Measurements from ENCODE around the gene SNRPA1. TPM values are rescaled to one million over a fixed set of nuclear protein-coding genes. Genes with fewer than 3 reads are reported as not detected.

The SNRPA1 gene
- 11.1 and 13.5 TPM in 2 replicates for total RNA-seq

DNA sequence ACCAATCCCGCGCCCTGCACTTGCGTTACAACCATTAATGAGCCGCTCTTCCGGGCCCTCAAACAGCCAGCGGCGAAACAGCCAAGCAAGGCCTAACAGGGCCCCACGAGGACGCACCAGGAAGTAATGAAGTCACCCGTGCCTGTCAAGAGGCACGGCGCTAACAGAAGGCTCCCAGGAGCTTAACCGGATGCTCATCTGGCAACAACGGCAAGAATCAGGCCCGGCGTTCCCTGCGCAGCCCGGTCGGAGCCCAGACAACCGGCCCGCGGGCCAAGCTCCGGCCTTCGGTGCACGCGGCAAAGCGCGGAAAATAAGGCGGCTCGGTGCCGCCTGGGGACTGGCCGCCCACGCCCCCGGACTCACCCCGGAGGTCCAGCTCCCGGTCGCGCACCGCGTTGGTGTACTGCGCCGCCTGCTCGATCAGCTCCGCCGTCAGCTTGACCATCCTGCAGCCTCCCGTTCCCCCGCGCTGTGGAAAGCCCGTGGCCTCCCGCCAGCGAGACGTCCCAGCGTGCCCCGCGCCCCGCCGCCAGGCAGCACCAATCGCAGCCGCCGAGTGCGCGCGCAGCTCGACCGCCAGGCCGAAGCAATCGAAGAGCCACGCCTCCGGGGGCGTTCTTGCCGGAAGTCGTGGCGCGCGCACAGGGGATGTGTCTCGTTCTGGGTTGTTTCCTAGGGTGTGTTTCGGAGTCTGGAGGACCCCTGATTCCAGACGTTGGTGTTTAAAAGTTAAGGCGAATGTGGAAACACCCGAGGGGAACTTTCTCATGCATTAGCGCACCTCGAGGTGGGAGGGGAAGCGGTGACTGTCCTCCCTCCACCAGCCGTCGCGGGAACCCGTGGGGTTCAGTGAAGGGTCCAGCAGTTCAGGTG is at the start of gene SNRPA1:
SNRPA1 (minus strand) TSS at position 518 of the 876 bp plus-strand sequence; CDS start at position 448, 70 bp downstream.

DNA sequence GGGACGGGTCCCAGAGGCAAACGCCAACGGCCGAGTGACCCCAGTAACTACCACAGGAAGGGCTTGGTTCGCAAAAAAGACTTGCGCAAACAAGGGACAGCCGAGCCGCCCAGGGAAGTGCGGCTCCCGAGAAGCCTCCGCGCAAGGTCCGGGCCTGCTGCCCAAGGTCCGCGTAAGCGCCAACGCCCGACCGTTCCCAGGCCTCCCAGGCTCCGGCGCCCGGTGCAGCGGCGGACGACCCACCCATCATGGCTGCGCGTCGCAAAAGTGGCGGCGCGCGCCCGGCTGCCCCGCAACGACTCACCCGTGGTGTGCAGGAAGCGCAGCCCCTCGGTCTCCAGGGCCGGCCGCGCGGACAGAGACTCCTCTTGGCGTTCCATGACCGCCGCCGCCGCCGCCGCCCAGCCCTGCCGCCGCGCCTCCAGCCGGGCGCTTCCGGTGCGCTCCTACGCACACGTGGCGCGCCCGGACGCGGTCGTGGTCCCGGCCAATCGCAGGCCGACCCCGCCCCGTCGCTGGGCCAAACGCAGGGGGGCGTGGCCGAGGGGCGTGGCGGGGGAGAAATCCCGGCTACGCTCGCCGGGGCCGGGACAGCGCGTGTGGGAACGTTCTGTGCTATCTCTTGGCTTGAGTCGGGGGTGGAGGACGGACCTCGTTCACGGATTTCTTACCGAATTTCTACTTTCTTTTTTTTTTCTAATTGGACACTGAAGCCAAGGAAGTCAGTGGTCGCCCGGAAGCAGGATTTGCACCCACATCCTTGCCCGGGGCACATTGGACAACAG is 17.8 kb downstream of the SNRPA1 start, which contains the start of gene SELENOS:
SELENOS (minus strand) TSS at position 448 of the 785 bp plus-strand sequence; CDS start at position 380, 68 bp downstream.

DNA sequence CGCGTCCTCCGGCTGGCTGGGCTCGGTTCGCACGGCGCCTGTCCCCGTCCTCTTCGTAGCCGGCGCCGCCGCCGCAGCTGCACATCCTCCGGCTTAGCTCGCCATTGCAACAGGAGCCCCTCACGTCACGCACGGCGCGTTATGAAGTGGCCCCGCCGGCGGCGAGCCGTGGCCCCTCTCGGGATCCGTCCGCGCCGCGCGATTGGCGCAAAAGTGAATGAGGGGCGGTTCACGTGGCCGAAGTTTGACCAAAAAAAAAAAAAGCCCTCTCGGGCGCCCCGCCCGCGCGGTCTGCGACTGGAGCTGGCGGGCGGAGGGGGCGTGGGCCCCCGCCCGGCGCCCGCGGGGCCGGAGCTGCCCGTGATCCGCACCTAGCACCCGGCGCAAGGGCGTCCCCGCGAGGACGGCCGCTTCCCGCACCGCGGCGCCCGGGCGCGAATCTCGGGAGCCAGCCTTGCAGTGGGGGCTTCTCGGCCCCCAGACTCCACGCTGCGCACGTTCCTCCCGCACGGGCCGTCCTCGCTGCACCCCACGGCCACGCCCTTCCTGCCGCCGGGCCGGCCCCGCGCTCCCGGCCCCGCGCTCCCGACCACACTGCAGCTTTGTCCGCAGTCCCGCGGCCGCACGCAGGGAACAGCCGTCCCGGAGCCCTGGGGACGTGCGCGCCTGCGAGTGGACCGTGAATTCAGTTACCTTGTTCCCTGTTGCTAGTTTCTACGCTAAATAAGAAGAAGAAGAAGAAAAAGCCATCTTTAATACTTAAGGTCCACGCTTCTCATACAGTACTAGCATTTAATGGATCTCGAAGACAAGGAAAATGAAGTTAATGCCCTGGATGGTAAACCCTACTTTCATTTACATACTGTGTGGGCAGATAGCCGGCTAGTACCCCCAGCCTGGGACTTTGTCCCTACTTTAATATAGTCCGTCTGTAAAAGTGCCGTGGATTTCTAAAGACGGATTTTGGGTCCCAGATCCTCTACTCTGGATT is 42.9 kb downstream of the SNRPA1 start, which contains the start of gene CHSY1:
CHSY1 (minus strand) TSS at position 219 of the 991 bp plus-strand sequence. CDS start 592 bp downstream, outside the sequence.

Other genes starting within 250 kb of the SNRPA1 start
- 27.3 and 32.8 TPM in 2 replicates for gene CHSY1, start 43.2 kb downstream of the SNRPA1 start, total RNA-seq
- gene SELENOS, start 17.8 kb downstream of the SNRPA1 start, total RNA-seq, result 51.3 and 80.5 TPM in 2 replicates
- 34.4 and 37.1 TPM in 2 replicates for gene PCSK6, start 194.5 kb upstream of the SNRPA1 start, total RNA-seq

All from dermis lymphatic vessel endothelial cell (primary cell).